ENCODE data around the gene MON1B. TPM values are rescaled to one million over a fixed set of nuclear protein-coding genes. Genes with fewer than 3 reads are reported as not detected.

Gene MON1B
- total RNA-seq, 1 experiment from 2014 or later: 48.0 TPM

GRCh38 chr16:77225182-77225581, 34.2 kb downstream of the MON1B start:
- H4K91ac ChIP-seq (ENCODE audit: insufficient read length, low read depth, low read length): no peak overlapping the region
- no peak overlapping the region for H3T11ph ChIP-seq (ENCODE audit: low read length)
- no peak overlapping the region for H3K27ac ChIP-seq (ENCODE audit: insufficient read length, low read depth, low read length)
- no peak for DNase-seq
- H2AFZ ChIP-seq (ENCODE audit: low read length): no peak overlapping the region
- no peak overlapping the region for H2BK120ac ChIP-seq (ENCODE audit: low read depth, low read length, poor library complexity, severe bottlenecking)
- H2BK12ac ChIP-seq (ENCODE audit: insufficient read length, low read depth, low read length): no peak overlapping the region
- no peaks in the 10 kb centered on the region for H3K79me1 ChIP-seq (ENCODE audit: insufficient read depth, low read depth, low read length, poor library complexity, severe bottlenecking)
- Mint-ChIP-seq H3K4me3 (no peak overlapping the region), H3K9me3 (no peaks in the 10 kb centered on the region), H3K27ac (no peak overlapping the region), H3K27me3 (ENCODE audit: low read depth) (peaks cover 2% of the 10 kb centered on the region; the same call in 1 of the 2 replicates), H3K4me1 (peaks cover 17 to 19% of the 10 kb centered on the region in 2 experiments), H3K36me3 (ENCODE audit: insufficient read depth in 1 of 3, low read depth in 3 of 3) (peaks cover 0 to 7% (median 0%) of the 10 kb centered on the region in 3 experiments; a peak in 2 of 7 replicates)
- no peak overlapping the region for H4K8ac ChIP-seq (replicated peaks; ENCODE audit: insufficient read length, low read depth, low read length)
- H3K18ac ChIP-seq (ENCODE audit: insufficient read length, low read depth, low read length): no peak overlapping the region
- H3K14ac ChIP-seq (ENCODE audit: insufficient read depth, low read length): no peak overlapping the region
- H3K4ac ChIP-seq (ENCODE audit: low read depth, low read length): no peak overlapping the region
- no peak overlapping the region for H3K23ac ChIP-seq (ENCODE audit: insufficient read length, low read depth, low read length)
- H3K9ac ChIP-seq (ENCODE audit: extremely low read depth, insufficient read length, low read length): no peak overlapping the region
- H4K20me1 ChIP-seq (ENCODE audit: control insufficient read depth, insufficient read depth, insufficient read length): no peaks in the 10 kb centered on the region
- H3K27me3 ChIP-seq (ENCODE audit: insufficient read depth, low read length): no peaks in the 10 kb centered on the region
- H3K23me2 ChIP-seq (ENCODE audit: insufficient read length, low read depth, low read length, poor library complexity, severe bottlenecking): no peaks in the 10 kb centered on the region
- no peak overlapping the region for H2BK20ac ChIP-seq (ENCODE audit: low read depth, low read length, poor library complexity, severe bottlenecking)
- H2BK15ac ChIP-seq (ENCODE audit: low read depth, low read length): no peak overlapping the region
- no peaks in the 10 kb centered on the region for H3K79me2 ChIP-seq (ENCODE audit: insufficient read depth, low read length)
- H3K56ac ChIP-seq (ENCODE audit: insufficient read length, low read depth, low read length): no peak overlapping the region
- no peaks in the 10 kb centered on the region; the same call in 1 of the 2 replicates for H3K4me1 ChIP-seq (ENCODE audit: insufficient read depth, low read length)
- no CpG with 5 or more reads among the region's 3 CpGs for WGBS (ENCODE audit: extremely low coverage, insufficient read length, low lambda C conversion rate)
- H4K5ac ChIP-seq (ENCODE audit: insufficient read length, low read depth, low read length): no peak overlapping the region
- no peak overlapping the region for H3K4me2 ChIP-seq (ENCODE audit: insufficient read depth, insufficient read length, low read length)
- no peaks in the 10 kb centered on the region for H3K9me3 ChIP-seq (ENCODE audit: control insufficient read depth, low read depth, low read length)
- H2AK5ac ChIP-seq (ENCODE audit: insufficient read length, low read length): no peak overlapping the region
- no peak overlapping the region for H2BK5ac ChIP-seq (ENCODE audit: insufficient read length, low read length)
- TF ChIP-seq CTCF (conservative IDR thresholded peaks at IDR 0.05): no peak

Data from H9 (cell line).